NCI-H748 (cell line): ENCODE results near the gene SLC34A3.
A peak's percentile ranks its signal among the peaks of the same experiment; 100 is the strongest.

Source experiments
- DNase-seq: peaks from one replicate; lab custom pipeline; 2025; ENCODE audit not compliant: unreplicated experiment; lab: John Stamatoyannopoulos, UW

SLC34A3 gene

GRCh38 chr9:137195525-137196220, 35.0 kb upstream of the SLC34A3 start:
- DNase-seq = peak; percentile 94

- DNase-seq = no peak
Observed at GRCh38 chr9:137198051-137198901, 32.4 kb upstream of the SLC34A3 start.

- no peak for DNase-seq
Observed at GRCh38 chr9:137198902-137199283, 31.8 kb upstream of the SLC34A3 start.

GRCh38 chr9:137199411-137200121, 31.1 kb upstream of the SLC34A3 start:
- peak; percentile 47 for DNase-seq

GRCh38 chr9:137200311-137201204, 30.1 kb upstream of the SLC34A3 start, which contains the start of gene TPRN:
Gene TPRN, minus strand, starts transcription at chr9:137200741. Its CDS starts 30 bp downstream, at chr9:137200711.
- DNase-seq = peak; percentile 100

- DNase-seq = no peak
Observed at GRCh38 chr9:137201205-137201868, 29.4 kb upstream of the SLC34A3 start.

- DNase-seq = no peak
Observed at GRCh38 chr9:137202966-137203365, 27.7 kb upstream of the SLC34A3 start.

- DNase-seq = no peak
Observed at GRCh38 chr9:137204731-137205125, 26.0 kb upstream of the SLC34A3 start.

GRCh38 chr9:137205126-137206069, 25.3 kb upstream of the SLC34A3 start, which contains the start of the genes NDOR1 and TMEM203:
Gene NDOR1, plus strand, starts transcription at chr9:137205700. Its CDS starts 78 bp downstream, at chr9:137205778.
Gene TMEM203, minus strand, starts transcription at chr9:137205648. Its CDS starts 234 bp downstream, at chr9:137205414.
- DNase-seq = peak; percentile 87

GRCh38 chr9:137206602-137207001, 24.1 kb upstream of the SLC34A3 start:
- DNase-seq = no peak

- no peak for DNase-seq
Observed at GRCh38 chr9:137211532-137211931, 19.2 kb upstream of the SLC34A3 start.

GRCh38 chr9:137212520-137212919, 18.2 kb upstream of the SLC34A3 start:
- DNase-seq = no peak

GRCh38 chr9:137213160-137214060, 17.3 kb upstream of the SLC34A3 start:
- DNase-seq = no peak

GRCh38 chr9:137214620-137215019, 16.1 kb upstream of the SLC34A3 start:
- no peak for DNase-seq

GRCh38 chr9:137215196-137215986, 15.3 kb upstream of the SLC34A3 start:
- no peak for DNase-seq

- DNase-seq = no peak
Observed at GRCh38 chr9:137216188-137216965, 14.3 kb upstream of the SLC34A3 start.
